ENCODE measurements around the gene CDH8.

The CDH8 gene

GRCh38 chr16:61644736-61645135 is 391.5 kb downstream of the CDH8 start:
- Mint-ChIP-seq H3K27ac (no peak overlapping the region), H3K36me3 (ENCODE audit: low read depth) (no peaks in the 10 kb centered on the region), H3K27me3 (ENCODE audit: low read depth) (no peaks in the 10 kb centered on the region), H3K4me1 (no peaks in the 10 kb centered on the region), H3K9me3 (no peaks in the 10 kb centered on the region), H3K4me3 (no peak overlapping the region)
- no peak for TF ChIP-seq CTCF (IDR thresholded peaks at IDR 0.05; ENCODE audit: unreplicated experiment in 3 of 3)

GRCh38 chr16:61617219-61617783 is 418.9 kb downstream of the CDH8 start:
- no peaks in the 10 kb centered on the region for H3K4me1 Mint-ChIP-seq
- no peaks in the 10 kb centered on the region for H3K36me3 Mint-ChIP-seq (ENCODE audit: low read depth)
- no peak overlapping the region for H3K27ac Mint-ChIP-seq
- no peaks in the 10 kb centered on the region for H3K9me3 Mint-ChIP-seq
- H3K4me3 Mint-ChIP-seq, result no peak overlapping the region
- H3K27me3 Mint-ChIP-seq (ENCODE audit: low read depth), result no peaks in the 10 kb centered on the region
- TF ChIP-seq CTCF (IDR thresholded peaks at IDR 0.05; ENCODE audit: unreplicated experiment in 3 of 3), result no peak

- TF ChIP-seq CTCF (IDR thresholded peaks at IDR 0.05; ENCODE audit: unreplicated experiment in 3 of 3), result no peak
- Mint-ChIP-seq H3K36me3 (ENCODE audit: low read depth) (no peaks in the 10 kb centered on the region), H3K9me3 (no peaks in the 10 kb centered on the region), H3K27ac (no peak overlapping the region), H3K4me1 (no peaks in the 10 kb centered on the region), H3K4me3 (no peak overlapping the region), H3K27me3 (ENCODE audit: low read depth) (no peaks in the 10 kb centered on the region)
Observed at GRCh38 chr16:61616088-61616487, 420.1 kb downstream of the CDH8 start.

- H3K4me1 Mint-ChIP-seq, result no peaks in the 10 kb centered on the region
- no peak overlapping the region for H3K27ac Mint-ChIP-seq
- H3K4me3 Mint-ChIP-seq, result no peak overlapping the region
Observed at GRCh38 chr16:61611847-61612491, 424.3 kb downstream of the CDH8 start.

GRCh38 chr16:61606581-61606980 is 429.7 kb downstream of the CDH8 start:
- H3K4me3 Mint-ChIP-seq, result no peak overlapping the region
- H3K27me3 Mint-ChIP-seq (ENCODE audit: low read depth), result peaks cover 6% of the 10 kb centered on the region
- H3K27ac Mint-ChIP-seq, result no peak overlapping the region

More at GRCh38 chr16:61611847-61612491, 424.3 kb downstream of the CDH8 start:
- H3K9me3 Mint-ChIP-seq, result no peaks in the 10 kb centered on the region
- peaks cover 6% of the 10 kb centered on the region for H3K27me3 Mint-ChIP-seq (ENCODE audit: low read depth)
- H3K36me3 Mint-ChIP-seq (ENCODE audit: low read depth), result no peaks in the 10 kb centered on the region
- no peak for TF ChIP-seq CTCF (IDR thresholded peaks at IDR 0.05; ENCODE audit: unreplicated experiment in 3 of 3)

More at GRCh38 chr16:61606581-61606980, 429.7 kb downstream of the CDH8 start:
- H3K9me3 Mint-ChIP-seq, result peaks cover 6% of the 10 kb centered on the region
- H3K36me3 Mint-ChIP-seq (ENCODE audit: low read depth), result no peaks in the 10 kb centered on the region
- peaks cover 4% of the 10 kb centered on the region for H3K4me1 Mint-ChIP-seq
- TF ChIP-seq CTCF (IDR thresholded peaks at IDR 0.05; ENCODE audit: unreplicated experiment in 3 of 3), result no peak
